ENCODE results near the gene CLDN1.

GRCh38 chr3:190361791-190362190 lies 39.5 kb upstream of the CLDN1 start:
- no peak for TF ChIP-seq NR2C2 (CRISPR knock-in tag; IDR thresholded peaks at IDR 0.05; ENCODE audit: borderline replicate concordance)
- TF ChIP-seq BHLHE40 (IDR thresholded peaks at IDR 0.05; ENCODE audit: low read length) = no peak
- no peak for TF ChIP-seq GATAD2A (CRISPR knock-in tag; IDR thresholded peaks at IDR 0.05)
- no peak for TF ChIP-seq CTCF (CRISPR knock-in tag; IDR thresholded peaks at IDR 0.05)
- TF ChIP-seq MAFK (conservative IDR thresholded peaks at IDR 0.05 in 1 of 2, IDR thresholded peaks at IDR 0.05 in 1 of 2; ENCODE audit: low read length in 2 of 2) = no peak
- TF ChIP-seq NFIB (CRISPR knock-in tag; IDR thresholded peaks at IDR 0.05; ENCODE audit: borderline replicate concordance) = no peak
- no peak for TF ChIP-seq ZNF138 (CRISPR knock-in tag; IDR thresholded peaks at IDR 0.05; ENCODE audit: low read depth)
- no peak for TF ChIP-seq KLF16 (CRISPR knock-in tag; IDR thresholded peaks at IDR 0.05)
- no peak for TF ChIP-seq MAX (IDR thresholded peaks at IDR 0.05)
